Thyroid gland (tissue), 4 donors: ENCODE results near the gene TUBB1.

ENCODE experiments used
- POLR2A ChIP-seq, 2 donors: fragments of 450-650 bp; IDR thresholded peaks; one replicate each; pipeline ENCODE4 v1.6.1; 2017; ENCODE audit warnings: antibody characterized with exemption in 2 of 2, mild to moderate bottlenecking in 2 of 2, moderate library complexity in 1 of 2
- TF ChIP-seq, protein P1 (sequence below), 6 experiments: fragments of 200-600 bp in 3 of 6; fragments of 450-650 bp in 3 of 6; sonication (generic) in 3 of 6; IDR thresholded peaks; one replicate each; pipeline ENCODE4 v1.5.1; 2016 to 2019; ENCODE audit warnings: antibody characterized with exemption in 6 of 6, mild to moderate bottlenecking in 2 of 6, inconsistent platforms in 1 of 6, moderate library complexity in 1 of 6

DNA sequence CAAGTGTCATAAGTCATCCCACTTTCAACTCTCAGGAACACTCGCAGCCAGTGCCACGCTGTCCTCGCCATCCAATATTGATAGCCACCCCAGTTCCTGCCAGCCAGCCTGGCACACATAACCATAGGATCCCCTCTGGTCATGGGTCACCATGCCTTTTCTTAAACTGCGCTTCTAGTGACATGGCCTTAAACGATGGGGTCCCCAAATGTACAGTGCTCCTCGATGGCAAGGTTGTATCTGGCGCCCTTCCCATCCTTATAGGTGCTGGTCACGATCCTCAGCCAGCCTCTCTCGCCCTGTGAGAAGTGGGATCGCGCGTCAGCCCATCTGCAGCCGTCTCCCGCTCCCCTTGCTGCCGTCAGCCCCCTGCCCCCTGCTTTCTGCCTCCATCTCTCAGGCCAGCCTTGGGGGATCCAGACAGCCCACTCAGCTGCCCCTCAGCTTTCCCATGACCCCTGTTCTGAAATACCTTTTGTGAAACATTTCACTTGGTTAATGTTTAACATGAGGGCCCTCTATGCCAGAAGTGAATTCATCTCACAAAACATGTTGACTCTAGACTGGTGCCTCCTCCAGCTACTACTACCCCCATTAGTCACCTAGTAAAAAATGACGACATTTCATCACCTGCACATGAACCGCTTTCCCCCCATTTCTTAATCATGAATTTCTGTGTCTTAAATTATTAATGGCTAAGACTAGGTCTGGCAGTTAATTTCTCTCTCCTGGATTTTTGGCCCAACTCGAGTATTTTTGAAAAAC, 23.6 kb upstream of the TUBB1 start:
- TF ChIP-seq, protein P1, sequence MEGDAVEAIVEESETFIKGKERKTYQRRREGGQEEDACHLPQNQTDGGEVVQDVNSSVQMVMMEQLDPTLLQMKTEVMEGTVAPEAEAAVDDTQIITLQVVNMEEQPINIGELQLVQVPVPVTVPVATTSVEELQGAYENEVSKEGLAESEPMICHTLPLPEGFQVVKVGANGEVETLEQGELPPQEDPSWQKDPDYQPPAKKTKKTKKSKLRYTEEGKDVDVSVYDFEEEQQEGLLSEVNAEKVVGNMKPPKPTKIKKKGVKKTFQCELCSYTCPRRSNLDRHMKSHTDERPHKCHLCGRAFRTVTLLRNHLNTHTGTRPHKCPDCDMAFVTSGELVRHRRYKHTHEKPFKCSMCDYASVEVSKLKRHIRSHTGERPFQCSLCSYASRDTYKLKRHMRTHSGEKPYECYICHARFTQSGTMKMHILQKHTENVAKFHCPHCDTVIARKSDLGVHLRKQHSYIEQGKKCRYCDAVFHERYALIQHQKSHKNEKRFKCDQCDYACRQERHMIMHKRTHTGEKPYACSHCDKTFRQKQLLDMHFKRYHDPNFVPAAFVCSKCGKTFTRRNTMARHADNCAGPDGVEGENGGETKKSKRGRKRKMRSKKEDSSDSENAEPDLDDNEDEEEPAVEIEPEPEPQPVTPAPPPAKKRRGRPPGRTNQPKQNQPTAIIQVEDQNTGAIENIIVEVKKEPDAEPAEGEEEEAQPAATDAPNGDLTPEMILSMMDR (IDR thresholded peaks at IDR 0.05), result no peak
- no peak for TF ChIP-seq POLR2A (IDR thresholded peaks at IDR 0.05)
